ENCODE results near the gene KRTAP19-7.

- no peak for TF ChIP-seq RAD21 (IDR thresholded peaks at IDR 0.05; ENCODE audit: low read depth)
- TF ChIP-seq TEAD4 (IDR thresholded peaks at IDR 0.05): no peak
These were observed 2.0 kb upstream of the KRTAP19-7 start for GRCh38 chr21:30563072-30563471.

All from Ishikawa (cell line).